ENCODE measurements around the gene CASP3. TPM values are rescaled to one million over a fixed set of nuclear protein-coding genes. Genes with fewer than 3 reads are reported as not detected.
A peak's percentile ranks its signal among the peaks of the same experiment; 100 is the strongest.

CASP3 gene
- total RNA-seq, 1 experiment from 2014 or later, result 107 TPM

GRCh38 chr4:184598753-184599491, 50.3 kb downstream of the CASP3 start:
- H3K27ac Mint-ChIP-seq, result peak overlapping the region in 1 of 3 experiments; percentile 49; a peak in 1 of 7 replicates
- no peak for DNase-seq

More at GRCh38 chr4:184598753-184599491, 50.3 kb downstream of the CASP3 start:
- H3K27me3 Mint-ChIP-seq (ENCODE audit: low read depth), result no peaks in the 10 kb centered on the region; the same call in 1 of the 2 replicates
- H3K36me3 Mint-ChIP-seq (ENCODE audit: insufficient read depth in 1 of 3, low read depth in 3 of 3), result peaks cover 8 to 10% (median 10%) of the 10 kb centered on the region in 3 experiments
- Histone ChIP-seq H3K18ac (ENCODE audit: insufficient read length, low read depth, low read length) (no peak overlapping the region), H2AFZ (ENCODE audit: low read length) (no peak overlapping the region), H3K27ac (ENCODE audit: insufficient read length, low read depth, low read length) (no peak overlapping the region), H3K14ac (ENCODE audit: insufficient read depth, low read length) (no peak overlapping the region), H3K79me1 (ENCODE audit: insufficient read depth, low read depth, low read length, poor library complexity, severe bottlenecking) (no peaks in the 10 kb centered on the region), H2BK5ac (ENCODE audit: insufficient read length, low read length) (no peak overlapping the region), H4K5ac (ENCODE audit: insufficient read length, low read depth, low read length) (no peak overlapping the region), H4K91ac (ENCODE audit: insufficient read length, low read depth, low read length) (no peak overlapping the region), H2BK120ac (ENCODE audit: low read depth, low read length, poor library complexity, severe bottlenecking) (no peak overlapping the region), H3K27me3 (ENCODE audit: insufficient read depth, low read length) (no peaks in the 10 kb centered on the region), H3K56ac (ENCODE audit: insufficient read length, low read depth, low read length) (no peak overlapping the region), H2BK12ac (ENCODE audit: insufficient read length, low read depth, low read length) (no peak overlapping the region), H3K23me2 (ENCODE audit: insufficient read length, low read depth, low read length, poor library complexity, severe bottlenecking) (no peaks in the 10 kb centered on the region), H3T11ph (ENCODE audit: low read length) (no peak overlapping the region), H3K9ac (ENCODE audit: extremely low read depth, insufficient read length, low read length) (no peak overlapping the region), H2AK5ac (ENCODE audit: insufficient read length, low read length) (no peak overlapping the region), H3K4me1 (ENCODE audit: insufficient read depth, low read length) (no peaks in the 10 kb centered on the region), H3K4ac (ENCODE audit: low read depth, low read length) (no peak overlapping the region), H2BK15ac (ENCODE audit: low read depth, low read length) (no peak overlapping the region), H3K79me2 (ENCODE audit: insufficient read depth, low read length) (no peaks in the 10 kb centered on the region), H3K23ac (ENCODE audit: insufficient read length, low read depth, low read length) (no peak overlapping the region), H4K8ac (replicated peaks; ENCODE audit: insufficient read length, low read depth, low read length) (no peak overlapping the region), H4K20me1 (ENCODE audit: control insufficient read depth, insufficient read depth, insufficient read length) (no peaks in the 10 kb centered on the region), H3K4me2 (ENCODE audit: insufficient read depth, insufficient read length, low read length) (no peak overlapping the region), H2BK20ac (ENCODE audit: low read depth, low read length, poor library complexity, severe bottlenecking) (no peak overlapping the region), H3K9me3 (ENCODE audit: control insufficient read depth, low read depth, low read length) (no peaks in the 10 kb centered on the region)
- no peak for TF ChIP-seq CTCF (conservative IDR thresholded peaks at IDR 0.05)
- H3K9me3 Mint-ChIP-seq, result peaks cover 11 to 16% of the 10 kb centered on the region in 2 experiments
- WGBS (ENCODE audit: extremely low coverage, insufficient read length, low lambda C conversion rate), result no CpG with 5 or more reads among the region's 12 CpGs
- H3K4me3 Mint-ChIP-seq, result no peak overlapping the region
- peaks cover 0 to 3% of the 10 kb centered on the region in 2 experiments; a peak in 2 of 4 replicates for H3K4me1 Mint-ChIP-seq

Measured in H9 (cell line).